ENCODE data around the gene DAZAP1. TPM values are rescaled to one million over a fixed set of nuclear protein-coding genes. Genes with fewer than 3 reads are reported as not detected.
"Not testable (repeated sequence)": the region's sequence is repeated elsewhere in the genome, so short reads cannot be mapped to it uniquely, and the experiment has no call there.

DAZAP1 gene
- total RNA-seq, 2 experiments from 2014 or later, result 214 to 217 TPM

GRCh38 chr19:1416014-1416841 is 8.8 kb downstream of the DAZAP1 start:
- H3K36me3 Mint-ChIP-seq, result peaks cover 17% of the 10 kb centered on the region
- H3K4me3 Mint-ChIP-seq, result no peak overlapping the region
- no peaks in the 10 kb centered on the region for H3K9me3 Mint-ChIP-seq

GRCh38 chr19:1417145-1417544 is 9.8 kb downstream of the DAZAP1 start:
- DNase-seq (no peak), ATAC-seq (ENCODE audit: low read depth) (no peak)
- POLR2A ChIA-PET, result interaction anchor here (0.6 kb wide), 1 partner anchor 646 kb away, joined by 5 read pairs; no protein-coding TSS in a partner anchor
- H3K27me3 Mint-ChIP-seq, result no peaks in the 10 kb centered on the region
- H3K4me1 Mint-ChIP-seq, result peaks cover 12% of the 10 kb centered on the region
- H3K27ac Mint-ChIP-seq, result no peak overlapping the region
- H3K4me3 Mint-ChIP-seq, result no peak overlapping the region
- no peaks in the 10 kb centered on the region for H3K9me3 Mint-ChIP-seq
- peaks cover 15% of the 10 kb centered on the region for H3K36me3 Mint-ChIP-seq

More at GRCh38 chr19:1416014-1416841, 8.8 kb downstream of the DAZAP1 start:
- H3K27me3 Mint-ChIP-seq, result no peaks in the 10 kb centered on the region
- peaks cover 18% of the 10 kb centered on the region for H3K4me1 Mint-ChIP-seq
- POLR2A ChIA-PET, result no interaction called here
- H3K27ac Mint-ChIP-seq, result peak overlapping the region; percentile 54
- DNase-seq (no peak), ATAC-seq (ENCODE audit: low read depth) (no peak)

- DNase-seq, result no peak
- POLR2A ChIA-PET, result no interaction called here
- ATAC-seq (ENCODE audit: low read depth), result no peak
- peaks cover 16% of the 10 kb centered on the region for H3K36me3 Mint-ChIP-seq
- no peak overlapping the region for H3K4me3 Mint-ChIP-seq
- H3K4me1 Mint-ChIP-seq, result peaks cover 11% of the 10 kb centered on the region
- no peak overlapping the region for H3K27ac Mint-ChIP-seq
- no peaks in the 10 kb centered on the region for H3K9me3 Mint-ChIP-seq
- no peaks in the 10 kb centered on the region for H3K27me3 Mint-ChIP-seq
Observed at GRCh38 chr19:1417681-1418495, 10.5 kb downstream of the DAZAP1 start.

GRCh38 chr19:1418496-1418775 is 11.1 kb downstream of the DAZAP1 start:
- no peaks in the 10 kb centered on the region for H3K27me3 Mint-ChIP-seq
- POLR2A ChIA-PET, result interaction anchor here (1.5 kb wide), 1 partner anchor 9 kb away, joined by 4 read pairs; no protein-coding TSS in a partner anchor
- H3K4me3 Mint-ChIP-seq, result no peak overlapping the region
- peaks cover 11% of the 10 kb centered on the region for H3K4me1 Mint-ChIP-seq
- H3K36me3 Mint-ChIP-seq, result peaks cover 19% of the 10 kb centered on the region
- no peak for DNase-seq
- H3K27ac Mint-ChIP-seq, result no peak overlapping the region
- H3K9me3 Mint-ChIP-seq, result no peaks in the 10 kb centered on the region
- no peak for ATAC-seq (ENCODE audit: low read depth)

GRCh38 chr19:1418951-1419738 is 11.8 kb downstream of the DAZAP1 start:
- peaks cover 19% of the 10 kb centered on the region for H3K36me3 Mint-ChIP-seq
- H3K27me3 Mint-ChIP-seq, result no peaks in the 10 kb centered on the region
- no peaks in the 10 kb centered on the region for H3K9me3 Mint-ChIP-seq
- H3K27ac Mint-ChIP-seq, result no peak overlapping the region
- DNase-seq (no peak), ATAC-seq (ENCODE audit: low read depth) (no peak)
- peaks cover 11% of the 10 kb centered on the region for H3K4me1 Mint-ChIP-seq
- POLR2A ChIA-PET, result interaction anchor here (1.5 kb wide), 1 partner anchor 9 kb away, joined by 4 read pairs; no protein-coding TSS in a partner anchor
- H3K4me3 Mint-ChIP-seq, result no peak overlapping the region

- POLR2A ChIA-PET; DNase-seq; H3K27ac Mint-ChIP-seq; ATAC-seq (ENCODE audit: low read depth); H3K9me3 Mint-ChIP-seq; H3K4me1 Mint-ChIP-seq; H3K27me3 Mint-ChIP-seq; H3K4me3 Mint-ChIP-seq: not testable (repeated sequence)
- H3K36me3 Mint-ChIP-seq, result peaks cover 24% of the 10 kb centered on the region
Observed at GRCh38 chr19:1420085-1420484, 12.7 kb downstream of the DAZAP1 start.

GRCh38 chr19:1420590-1420989 is 13.2 kb downstream of the DAZAP1 start:
- Mint-ChIP-seq H3K9me3 (no peaks in the 10 kb centered on the region), H3K4me1 (peaks cover 7% of the 10 kb centered on the region), H3K27ac (no peak overlapping the region), H3K36me3 (peaks cover 23% of the 10 kb centered on the region), H3K27me3 (no peaks in the 10 kb centered on the region), H3K4me3 (no peak overlapping the region)
- no peak for ATAC-seq (ENCODE audit: low read depth)
- POLR2A ChIA-PET, result no interaction called here
- DNase-seq, result no peak

- H3K27ac Mint-ChIP-seq, result no peak overlapping the region
- DNase-seq, result no peak
- H3K4me1 Mint-ChIP-seq, result peaks cover 7% of the 10 kb centered on the region
- H3K4me3 Mint-ChIP-seq, result no peak overlapping the region
- H3K27me3 Mint-ChIP-seq, result no peaks in the 10 kb centered on the region
- no peaks in the 10 kb centered on the region for H3K9me3 Mint-ChIP-seq
- no peak for ATAC-seq (ENCODE audit: low read depth)
- peaks cover 23% of the 10 kb centered on the region for H3K36me3 Mint-ChIP-seq
- POLR2A ChIA-PET, result no interaction called here
Observed at GRCh38 chr19:1421218-1421957, 14.0 kb downstream of the DAZAP1 start.

GRCh38 chr19:1421958-1422305 is 14.5 kb downstream of the DAZAP1 start:
- POLR2A ChIA-PET, result no interaction called here
- ATAC-seq (ENCODE audit: low read depth), result no peak
- H3K9me3 Mint-ChIP-seq, result no peaks in the 10 kb centered on the region
- no peak overlapping the region for H3K4me3 Mint-ChIP-seq
- no peak overlapping the region for H3K27ac Mint-ChIP-seq
- DNase-seq, result no peak
- peaks cover 7% of the 10 kb centered on the region for H3K4me1 Mint-ChIP-seq
- H3K27me3 Mint-ChIP-seq, result no peaks in the 10 kb centered on the region
- peaks cover 23% of the 10 kb centered on the region for H3K36me3 Mint-ChIP-seq

GRCh38 chr19:1422360-1422759 is 15.0 kb downstream of the DAZAP1 start:
- H3K27ac Mint-ChIP-seq, result no peak overlapping the region
- peaks cover 6% of the 10 kb centered on the region for H3K4me1 Mint-ChIP-seq
- ATAC-seq (ENCODE audit: low read depth) (no peak), DNase-seq (no peak)
- POLR2A ChIA-PET, result no interaction called here
- no peaks in the 10 kb centered on the region for H3K9me3 Mint-ChIP-seq
- H3K36me3 Mint-ChIP-seq, result peaks cover 21% of the 10 kb centered on the region
- H3K4me3 Mint-ChIP-seq, result no peak overlapping the region
- H3K27me3 Mint-ChIP-seq, result no peaks in the 10 kb centered on the region

- POLR2A ChIA-PET, result no interaction called here
- peaks cover 3% of the 10 kb centered on the region for H3K4me1 Mint-ChIP-seq
- H3K27me3 Mint-ChIP-seq, result no peaks in the 10 kb centered on the region
- no peak overlapping the region for H3K27ac Mint-ChIP-seq
- no peak for DNase-seq
- no peak for ATAC-seq (ENCODE audit: low read depth)
- no peak overlapping the region for H3K4me3 Mint-ChIP-seq
- no peaks in the 10 kb centered on the region for H3K9me3 Mint-ChIP-seq
- peaks cover 18% of the 10 kb centered on the region for H3K36me3 Mint-ChIP-seq
Observed at GRCh38 chr19:1422943-1423342, 15.6 kb downstream of the DAZAP1 start.

- no peak for ATAC-seq (ENCODE audit: low read depth)
- POLR2A ChIA-PET, result no interaction called here
- H3K9me3 Mint-ChIP-seq, result no peaks in the 10 kb centered on the region
- no peak for DNase-seq
- no peak overlapping the region for H3K4me3 Mint-ChIP-seq
- peaks cover 18% of the 10 kb centered on the region for H3K36me3 Mint-ChIP-seq
- H3K27ac Mint-ChIP-seq, result no peak overlapping the region
- no peaks in the 10 kb centered on the region for H3K27me3 Mint-ChIP-seq
- H3K4me1 Mint-ChIP-seq, result peaks cover 3% of the 10 kb centered on the region
Observed at GRCh38 chr19:1423436-1424191, 16.2 kb downstream of the DAZAP1 start.
